Mammary epithelial cell (primary cell): ENCODE data around the gene METTL17.

ENCODE experiments used
- CTCF ChIP-seq, 2 donors: IDR thresholded peaks in 1 of 2; conservative IDR thresholded peaks in 1 of 2; 2 replicates each; pipeline ENCODE4 v1.5.1; 2011 to 2012; ENCODE audit warnings: inconsistent platforms in 2 of 2, low read length in 2 of 2, mild to moderate bottlenecking in 2 of 2, control low read depth in 1 of 2, low read depth in 1 of 2; ENCODE audit not compliant: insufficient read depth in 1 of 2; ENCODE audit errors: extremely low read depth in 1 of 2
- EZH2 ChIP-seq: IDR thresholded peaks from 2 replicates; pipeline ENCODE4 v1.6.1; 2012; ENCODE audit warnings: low read length, inconsistent platforms, borderline replicate concordance

DNA sequence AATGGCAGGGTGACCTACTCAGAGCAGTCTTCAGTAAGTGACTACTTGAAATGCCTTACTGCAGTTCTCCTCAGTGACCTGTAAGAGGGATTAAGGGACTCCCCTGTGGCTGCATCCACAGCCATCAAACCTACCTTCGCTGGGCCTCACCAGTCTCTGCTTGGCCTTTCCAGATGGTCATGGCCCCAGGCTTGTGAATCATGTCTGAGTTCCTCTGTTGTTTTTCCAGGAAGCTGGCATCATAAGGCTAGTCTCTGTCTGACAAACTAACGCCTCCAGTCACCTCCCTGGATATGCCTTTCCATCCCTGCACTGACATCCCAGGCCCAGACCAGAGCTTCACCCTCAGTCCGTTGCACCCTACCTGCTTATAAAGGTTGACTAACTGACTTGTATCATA is 20.4 kb upstream of the METTL17 start:
- TF ChIP-seq CTCF (conservative IDR thresholded peaks at IDR 0.05 in 1 of 2, IDR thresholded peaks at IDR 0.05 in 1 of 2; ENCODE audit: extremely low read depth in 1 of 2, insufficient read depth in 1 of 2, low read depth in 1 of 2, low read length in 2 of 2) (no peak), EZH2 (no peak)
